Chondrocyte (in vitro differentiated cells): ENCODE measurements around the gene PLK3. TPM values are rescaled to one million over a fixed set of nuclear protein-coding genes. Genes with fewer than 3 reads are reported as not detected.
"Not testable (repeated sequence)": the region's sequence is repeated elsewhere in the genome, so short reads cannot be mapped to it uniquely, and the experiment has no call there.

Experiments
- DNase-seq: peaks from one replicate; pipeline ENCODE4 v3.0.0; 2021; ENCODE audit warnings: mixed read lengths, low spot score
- H3K27ac Mint-ChIP-seq: one replicate; pipeline ENCODE4 v1.8.0; 2021; ENCODE audit warnings: mild to moderate bottlenecking, moderate library complexity, mixed read lengths; ENCODE audit not compliant: unreplicated experiment
- H3K27me3 Mint-ChIP-seq: 2 replicates; pipeline ENCODE4 v1.8.0; 2021; ENCODE audit warnings: low read depth, mixed read lengths
- H3K36me3 Mint-ChIP-seq: 2 replicates; pipeline ENCODE4 v1.8.0; 2021; ENCODE audit warnings: low read depth, mixed read lengths
- H3K4me1 Mint-ChIP-seq: 2 replicates; pipeline ENCODE4 v1.8.0; 2021; ENCODE audit warnings: low read depth, mild to moderate bottlenecking, mixed read lengths
- H3K4me3 Mint-ChIP-seq: one replicate; pipeline ENCODE4 v1.8.0; 2021; ENCODE audit warnings: mild to moderate bottlenecking, moderate library complexity, mixed read lengths; ENCODE audit not compliant: unreplicated experiment
- H3K9me3 Mint-ChIP-seq: 2 replicates; pipeline ENCODE4 v1.8.0; 2021; ENCODE audit warnings: low read depth, mixed read lengths
- total RNA-seq: library from RNA; stranded (reverse); gene quantifications from 3 replicates; pipeline ENCODE4 v1.2.1, GENCODE V29; 2021
- TF ChIP-seq, protein P1 (sequence below): fragments of 200-600 bp; sonication (generic); IDR thresholded peaks from 2 replicates; pipeline ENCODE4 v1.5.0; 2021; ENCODE audit warnings: antibody characterized with exemption, mild to moderate bottlenecking, moderate library complexity

PLK3 gene
- total RNA-seq, 1 donor from 2014 or later: 24.2 TPM

DNA sequence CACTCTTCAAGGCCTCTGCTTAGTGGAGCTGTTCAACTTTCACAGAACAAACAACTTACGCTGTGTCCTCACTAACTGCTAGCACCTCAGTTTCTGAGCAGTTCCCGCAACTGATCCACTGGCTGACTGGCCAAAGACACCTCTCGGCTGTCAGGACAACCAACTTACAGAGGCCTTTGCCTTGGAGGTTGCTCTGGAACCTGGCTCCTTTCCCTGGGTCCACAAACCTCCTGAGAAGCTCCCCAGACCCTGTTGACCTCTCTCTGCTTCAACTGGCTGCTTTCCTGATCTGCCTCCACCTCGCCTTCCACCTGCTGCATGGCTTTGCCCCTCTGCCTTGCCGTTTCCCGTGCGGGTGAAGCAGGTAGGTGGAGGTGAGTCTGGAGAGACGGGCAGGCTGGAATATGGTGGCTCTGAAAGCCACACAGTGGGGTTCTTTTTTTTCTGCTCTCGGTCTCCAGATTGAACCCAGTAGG, 21.1 kb downstream of the PLK3 start:
- H3K27ac Mint-ChIP-seq: no peak overlapping the region
- H3K9me3 Mint-ChIP-seq: no peaks in the 10 kb centered on the region
- peak; percentile 66 for DNase-seq
- no peaks in the 10 kb centered on the region for H3K27me3 Mint-ChIP-seq
- H3K4me3 Mint-ChIP-seq: no peak overlapping the region
- TF ChIP-seq, protein P1, sequence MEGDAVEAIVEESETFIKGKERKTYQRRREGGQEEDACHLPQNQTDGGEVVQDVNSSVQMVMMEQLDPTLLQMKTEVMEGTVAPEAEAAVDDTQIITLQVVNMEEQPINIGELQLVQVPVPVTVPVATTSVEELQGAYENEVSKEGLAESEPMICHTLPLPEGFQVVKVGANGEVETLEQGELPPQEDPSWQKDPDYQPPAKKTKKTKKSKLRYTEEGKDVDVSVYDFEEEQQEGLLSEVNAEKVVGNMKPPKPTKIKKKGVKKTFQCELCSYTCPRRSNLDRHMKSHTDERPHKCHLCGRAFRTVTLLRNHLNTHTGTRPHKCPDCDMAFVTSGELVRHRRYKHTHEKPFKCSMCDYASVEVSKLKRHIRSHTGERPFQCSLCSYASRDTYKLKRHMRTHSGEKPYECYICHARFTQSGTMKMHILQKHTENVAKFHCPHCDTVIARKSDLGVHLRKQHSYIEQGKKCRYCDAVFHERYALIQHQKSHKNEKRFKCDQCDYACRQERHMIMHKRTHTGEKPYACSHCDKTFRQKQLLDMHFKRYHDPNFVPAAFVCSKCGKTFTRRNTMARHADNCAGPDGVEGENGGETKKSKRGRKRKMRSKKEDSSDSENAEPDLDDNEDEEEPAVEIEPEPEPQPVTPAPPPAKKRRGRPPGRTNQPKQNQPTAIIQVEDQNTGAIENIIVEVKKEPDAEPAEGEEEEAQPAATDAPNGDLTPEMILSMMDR: no peak
- peaks cover 32% of the 10 kb centered on the region for H3K4me1 Mint-ChIP-seq
- no peaks in the 10 kb centered on the region for H3K36me3 Mint-ChIP-seq

DNA sequence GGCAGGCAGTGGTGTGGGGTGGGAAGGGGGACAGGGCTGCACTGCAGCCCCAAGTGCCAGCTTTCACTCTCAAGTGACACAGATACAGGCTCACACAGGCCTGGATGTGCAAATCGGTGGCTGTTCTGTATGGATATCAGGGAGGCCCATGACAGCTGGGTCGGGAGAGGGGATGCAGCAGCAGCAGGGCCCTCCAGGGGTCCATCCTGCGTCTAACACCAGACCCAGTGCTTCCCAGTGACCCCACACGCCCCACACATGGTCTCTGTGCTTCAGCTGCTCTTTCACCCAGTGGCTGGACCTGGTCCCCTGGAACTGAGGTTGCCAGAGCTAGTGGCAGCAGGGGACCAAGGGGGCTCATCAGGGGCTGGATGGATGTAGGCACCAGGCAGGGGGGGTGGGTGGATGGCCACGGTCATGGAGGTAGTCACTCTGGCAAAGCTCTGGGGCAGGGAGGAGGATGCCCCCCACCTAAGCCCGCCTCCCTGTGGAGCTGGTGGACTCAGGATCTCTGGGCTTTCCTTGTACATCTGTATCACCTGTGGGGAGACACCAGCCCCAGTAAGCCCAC, 22.0 kb downstream of the PLK3 start:
- H3K4me1 Mint-ChIP-seq: peaks cover 32% of the 10 kb centered on the region
- no peaks in the 10 kb centered on the region for H3K36me3 Mint-ChIP-seq

DNA sequence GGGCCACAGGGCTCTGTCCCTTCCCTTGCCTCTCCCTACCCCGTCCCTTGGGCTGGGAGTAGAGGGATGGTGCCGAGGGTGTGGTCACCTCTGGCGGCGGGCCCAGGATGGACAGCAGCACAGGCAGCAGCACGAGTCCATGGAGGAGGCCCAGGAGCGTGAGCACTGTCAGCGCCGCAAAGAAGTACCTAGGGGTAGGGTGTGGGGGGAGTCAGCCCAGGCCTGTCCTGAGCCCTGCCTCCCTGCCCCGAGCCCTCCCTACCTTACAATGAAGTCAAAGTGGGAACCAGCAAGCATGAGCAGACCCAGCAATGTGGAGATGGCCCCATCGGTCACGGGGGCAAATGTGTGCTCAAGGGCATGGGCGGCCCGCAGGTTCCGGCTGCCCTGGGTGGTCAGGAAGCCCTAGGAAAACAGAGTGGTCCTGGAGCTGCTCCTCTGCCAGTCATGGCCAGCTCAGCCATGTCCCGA, 22.8 kb downstream of the PLK3 start:
- Mint-ChIP-seq H3K4me1 (peaks cover 24% of the 10 kb centered on the region), H3K27me3 (no peaks in the 10 kb centered on the region), H3K9me3 (no peaks in the 10 kb centered on the region), H3K36me3 (no peaks in the 10 kb centered on the region), H3K27ac (no peak overlapping the region), H3K4me3 (no peak overlapping the region)
- TF ChIP-seq, protein P1: no peak
- peak; percentile 90 for DNase-seq

More for the DNA sequence above, 22.0 kb downstream of the PLK3 start:
- Mint-ChIP-seq H3K9me3 (no peaks in the 10 kb centered on the region), H3K27ac (no peak overlapping the region), H3K27me3 (no peaks in the 10 kb centered on the region), H3K4me3 (no peak overlapping the region)
- peak; percentile 62 for DNase-seq
- TF ChIP-seq, protein P1: no peak

DNA sequence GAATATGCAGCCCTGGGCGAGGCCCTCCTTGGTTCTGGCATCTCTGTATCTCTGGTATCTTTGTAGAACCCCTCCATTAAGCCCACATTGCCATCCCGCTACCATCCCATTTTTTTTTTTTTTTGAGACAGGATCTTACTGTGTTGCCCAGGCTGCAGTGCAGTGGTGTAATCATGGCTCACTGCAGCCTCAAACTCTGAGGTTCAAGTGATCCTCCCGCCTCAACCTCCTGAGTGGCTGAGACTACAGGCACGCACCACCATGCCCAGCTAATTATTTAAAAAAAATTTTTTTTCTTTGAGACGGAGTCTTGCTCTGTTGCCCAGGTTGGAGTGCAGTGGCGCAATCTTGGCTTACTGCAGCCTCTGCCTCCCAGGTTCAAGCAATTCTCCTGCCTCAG, 24.2 kb downstream of the PLK3 start:
- H3K9me3 Mint-ChIP-seq, H3K27ac Mint-ChIP-seq, H3K36me3 Mint-ChIP-seq, H3K27me3 Mint-ChIP-seq, H3K4me3 Mint-ChIP-seq: not testable (repeated sequence)
- peak; percentile 17 for DNase-seq
- peaks cover 10% of the 10 kb centered on the region for H3K4me1 Mint-ChIP-seq

DNA sequence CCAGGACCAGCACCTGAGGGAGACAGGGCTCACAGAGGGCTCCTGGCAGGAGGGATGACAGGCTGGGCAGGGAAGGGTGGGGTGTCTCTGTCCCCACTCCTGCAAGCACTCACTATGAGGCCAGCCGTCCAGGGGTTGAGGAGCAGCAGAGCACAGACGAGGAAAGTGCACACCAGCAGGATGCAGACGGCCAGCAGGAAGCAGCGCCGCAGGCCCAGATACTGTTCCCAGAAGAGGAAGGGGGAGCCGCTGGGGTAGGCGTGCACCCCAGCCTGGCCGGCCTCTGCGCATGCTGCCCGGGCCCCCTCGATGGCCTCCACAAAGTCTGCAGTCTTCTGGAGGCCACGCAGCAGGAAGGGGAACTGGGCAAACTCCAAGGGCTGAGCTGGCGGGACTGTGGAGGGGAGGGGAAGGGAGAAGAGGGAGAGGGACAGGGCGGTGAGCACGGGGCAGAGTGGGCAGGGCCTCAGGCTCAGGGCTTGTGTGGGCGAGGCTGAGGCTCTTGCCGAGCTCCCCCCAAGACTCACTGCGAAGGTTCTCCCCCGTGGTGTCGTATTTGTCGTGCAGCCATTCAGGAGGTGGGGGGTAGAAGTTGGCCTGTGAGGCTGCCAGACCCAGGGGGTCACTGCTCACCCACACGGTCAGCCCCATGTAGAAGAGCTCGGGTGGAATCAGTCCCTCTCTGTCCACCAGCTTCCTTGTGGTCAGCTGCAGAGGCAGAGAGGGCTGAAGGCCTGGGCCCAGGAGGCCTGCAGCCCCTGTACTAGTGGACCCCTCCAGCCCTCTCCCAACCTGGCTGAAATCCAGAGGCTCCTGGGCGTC, 26.4 kb downstream of the PLK3 start:
- Mint-ChIP-seq H3K4me1 (no peaks in the 10 kb centered on the region), H3K27ac (no peak overlapping the region), H3K27me3 (no peaks in the 10 kb centered on the region), H3K36me3 (no peaks in the 10 kb centered on the region), H3K4me3 (no peak overlapping the region), H3K9me3 (no peaks in the 10 kb centered on the region)
- TF ChIP-seq, protein P1: no peak
- peak; percentile 86 for DNase-seq
